ENCODE measurements around the gene TNFRSF11A.

TNFRSF11A gene

DNA sequence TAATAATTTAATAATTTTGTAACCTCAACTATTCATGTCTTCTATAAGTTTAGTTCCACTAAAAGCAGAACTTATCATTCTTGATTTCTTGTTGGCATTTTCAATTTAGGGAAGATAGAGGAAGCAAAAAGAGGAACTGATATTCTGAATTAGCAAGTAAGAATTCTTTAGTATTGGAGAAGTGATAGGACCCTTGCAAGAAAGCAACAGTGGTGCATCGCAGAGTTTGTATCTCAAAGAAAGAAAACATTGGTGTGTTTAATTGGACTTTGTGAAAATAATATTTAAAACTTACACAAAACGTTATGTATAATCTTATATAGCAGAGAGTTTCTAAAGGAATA, 36.5 kb upstream of the TNFRSF11A start:
- TF ChIP-seq GABPA (IDR thresholded peaks at IDR 0.05; ENCODE audit: low read depth) = no peak
- peak; percentile 100 for TF ChIP-seq SPI1 (IDR thresholded peaks at IDR 0.05; ENCODE audit: borderline replicate concordance, low read depth)
- Histone ChIP-seq H3K27me3 (ENCODE audit: insufficient read depth, poor library complexity, severe bottlenecking) (no peaks in the 10 kb centered on the region), H3K27ac (replicated peaks) (no peak overlapping the region), H3K4me3 (replicated peaks; ENCODE audit: insufficient read depth, low read length) (no peak overlapping the region)
- peak in 1 of 2 experiments; percentile 26 for DNase-seq (ENCODE audit: low read depth in 1 of 2, low spot score in 1 of 2)

GRCh38 chr18:62289047-62289446, 36.1 kb upstream of the TNFRSF11A start:
- TF ChIP-seq CTCF (IDR thresholded peaks at IDR 0.05; ENCODE audit: insufficient read depth, low read length) = no peak
- TF ChIP-seq SPI1 (IDR thresholded peaks at IDR 0.05; ENCODE audit: borderline replicate concordance, low read depth) = no peak
- TF ChIP-seq REST (IDR thresholded peaks at IDR 0.05; ENCODE audit: insufficient replicate concordance, low read depth) = no peak
- TF ChIP-seq GABPA (IDR thresholded peaks at IDR 0.05; ENCODE audit: low read depth) = no peak
- no peak for TF ChIP-seq POLR2AphosphoS5 (IDR thresholded peaks at IDR 0.05; ENCODE audit: low read depth)
- H3K4me3 ChIP-seq (replicated peaks; ENCODE audit: insufficient read depth, low read length) = no peak overlapping the region
- DNase-seq (ENCODE audit: low read depth in 1 of 2, low spot score in 1 of 2) = no peak
- no peak overlapping the region for H3K27ac ChIP-seq (replicated peaks)
- H3K27me3 ChIP-seq (ENCODE audit: insufficient read depth, poor library complexity, severe bottlenecking) = no peaks in the 10 kb centered on the region

DNA sequence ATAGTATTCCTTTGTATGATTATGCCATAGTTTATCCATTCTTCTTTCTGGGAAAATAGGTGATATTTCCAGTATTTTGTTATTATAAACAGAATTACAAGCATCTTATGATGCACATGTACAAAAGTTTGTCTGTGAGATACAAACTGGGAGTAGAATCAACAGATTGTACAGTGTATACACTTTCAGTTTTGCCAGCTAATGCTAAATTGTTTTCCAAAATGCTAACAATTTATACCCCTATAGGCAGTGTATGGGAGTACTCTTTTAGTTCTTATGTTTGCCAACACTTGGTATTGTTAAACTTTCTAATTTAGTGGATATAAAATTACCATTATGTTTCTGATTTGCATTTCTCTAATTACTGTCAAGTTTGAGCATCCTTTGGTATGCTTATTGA, 31.0 kb upstream of the TNFRSF11A start:
- H3K27me3 ChIP-seq (ENCODE audit: insufficient read depth, poor library complexity, severe bottlenecking) = no peaks in the 10 kb centered on the region

More for the DNA sequence above, 31.0 kb upstream of the TNFRSF11A start:
- TF ChIP-seq CTCF (IDR thresholded peaks at IDR 0.05; ENCODE audit: insufficient read depth, low read length) (no peak), POLR2AphosphoS5 (IDR thresholded peaks at IDR 0.05; ENCODE audit: low read depth) (no peak), SPI1 (IDR thresholded peaks at IDR 0.05; ENCODE audit: borderline replicate concordance, low read depth) (no peak), REST (IDR thresholded peaks at IDR 0.05; ENCODE audit: insufficient replicate concordance, low read depth) (no peak), GABPA (IDR thresholded peaks at IDR 0.05; ENCODE audit: low read depth) (no peak)
- DNase-seq (ENCODE audit: low read depth in 1 of 2, low spot score in 1 of 2) = no peak
- H3K27ac ChIP-seq (replicated peaks) = no peak overlapping the region
- H3K4me3 ChIP-seq (replicated peaks; ENCODE audit: insufficient read depth, low read length) = no peak overlapping the region

Measured in HL-60 (cell line).